K562 (cell line): Measurements from ENCODE around the gene TEX264. TPM values are rescaled to one million over a fixed set of nuclear protein-coding genes. Genes with fewer than 3 reads are reported as not detected.

ENCODE experiments used
- ATF7 ChIP-seq: fragments of 450-650 bp; IDR thresholded peaks from 2 replicates; pipeline ENCODE4 v1.7.1; 2014; ENCODE audit warnings: mild to moderate bottlenecking, moderate library complexity
- CHD1 ChIP-seq: fragments of 200-600 bp; sonication (generic); IDR thresholded peaks from one replicate; pipeline ENCODE4 v1.6.1; 2012; ENCODE audit warnings: mild to moderate bottlenecking, moderate library complexity, low read length, inconsistent platforms
- TEAD4 ChIP-seq, 2 experiments: sonication (generic) in 1 of 2; formaldehyde crosslinking in 1 of 2; IDR thresholded peaks; 2 replicates each; pipeline versions ENCODE4 v1.6.1 to v1.8.0; 2012 to 2022; ENCODE audit warnings: borderline replicate concordance in 1 of 2, inconsistent platforms in 1 of 2, low read length in 1 of 2, mild to moderate bottlenecking in 1 of 2, missing genetic modification reagents in 1 of 2
- ZFX ChIP-seq: sonication (generic); formaldehyde crosslinking; IDR thresholded peaks from 2 replicates; pipeline ENCODE4 v1.8.0; 2022; ENCODE audit warnings: mild to moderate bottlenecking, missing genetic modification reagents, moderate library complexity
- ZNF3 ChIP-seq: fragments of 250-450 bp; sonication (Bioruptor Pico); IDR thresholded peaks from 2 replicates; pipeline ENCODE4 v1.5.0; 2021; ENCODE audit warnings: mild to moderate bottlenecking, moderate library complexity
- ZNF318 ChIP-seq, 2 experiments: fragments of 450-650 bp; IDR thresholded peaks; 2 replicates each; pipeline ENCODE4 v1.6.1; 2016; ENCODE audit warnings: mild to moderate bottlenecking in 2 of 2, borderline replicate concordance in 1 of 2, low read depth in 1 of 2, moderate library complexity in 1 of 2
- polyA plus RNA-seq, 8 experiments: library from polyadenylated mRNA; depleted of rRNA in 4 of 8; stranded (reverse) in 5 of 8; unstranded in 3 of 8; fragments of >200 nt; fragmentation: Nextera tagmentation in 2 of 8; fragmentation: Illumina TruSeq in 1 of 8; extraction: Ambion mirVana in 2 of 8; extraction: Trizol in 1 of 8; gene quantifications; 2 replicates each; pipeline versions ENCODE4 v1.2.1 to v1.2.3, GENCODE V29; 2011 to 2014; ENCODE audit warnings: inconsistent platforms in 1 of 8, missing spikeins in 1 of 8
- total RNA-seq, 7 experiments: library from RNA; depleted of rRNA in 6 of 7; stranded (reverse); fragments of >200 nt in 6 of 7; fragmentation: Illumina TruSeq in 2 of 7; extraction: Trizol in 2 of 7; gene quantifications; 2 replicates each; pipeline versions ENCODE4 v1.2.1 to v1.2.3, GENCODE V29; 2011 to 2021; ENCODE audit warnings: low replicate concordance in 1 of 7

The TEX264 gene
- total and polyA plus RNA-seq, 9 of the 15 experiments (the other 6 are each of a cell fraction or from before 2014, with no cell fraction given): 4.1 to 47.0 (median 31.0) TPM

DNA sequence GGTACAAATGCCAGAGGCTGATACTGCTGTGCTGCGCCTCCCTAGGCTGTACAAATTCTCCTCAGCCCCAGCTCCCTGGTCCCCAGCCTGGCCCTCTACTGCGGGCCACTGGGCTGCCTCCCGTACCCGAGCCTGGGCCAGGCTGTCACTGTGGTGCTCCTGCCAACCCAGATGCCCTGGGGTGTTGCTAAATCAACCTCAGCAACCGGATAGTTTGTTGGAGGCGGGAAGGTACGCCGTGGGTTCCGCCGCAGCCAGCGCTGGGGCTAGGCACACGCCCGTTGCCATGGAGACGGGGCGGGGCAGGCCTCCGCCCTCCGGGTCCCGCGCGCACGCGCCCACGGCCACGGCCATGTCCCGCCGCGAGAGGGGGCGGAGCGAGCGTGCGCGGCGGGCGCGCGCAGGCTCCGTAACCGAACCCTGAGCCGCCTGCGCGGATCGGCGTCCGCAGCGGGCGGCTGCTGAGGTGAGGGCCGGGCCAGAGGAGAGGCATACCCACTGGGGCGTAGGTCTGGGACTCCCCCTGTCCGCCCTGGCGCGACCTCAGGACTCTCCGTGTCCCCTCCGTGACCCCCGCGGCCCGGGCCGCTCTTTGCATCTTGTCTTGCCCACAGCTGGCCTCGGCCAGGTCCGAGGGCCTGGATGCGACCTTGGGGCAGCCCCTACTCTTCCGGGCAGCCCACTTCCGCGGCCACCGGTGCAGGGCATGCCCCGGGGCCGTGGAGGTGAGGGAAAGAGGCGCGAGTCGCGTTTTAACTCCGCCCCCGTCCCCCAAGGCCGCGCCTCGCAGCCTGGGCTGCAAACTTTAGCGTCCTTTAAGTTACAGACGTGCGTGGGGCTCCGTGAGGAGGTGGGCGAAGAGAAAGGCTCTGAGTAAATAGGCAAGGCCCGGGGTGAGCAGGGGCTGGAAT lies at the start of gene TEX264 (continued):
- TF ChIP-seq ZNF318 (IDR thresholded peaks at IDR 0.05; ENCODE audit: borderline replicate concordance in 1 of 2, low read depth in 1 of 2) (no peak), TEAD4 (IDR thresholded peaks at IDR 0.05; ENCODE audit: low read length) (0 out of 2 replicates have a peak, but pooled peaks have one; percentile 6), TEAD4 (CRISPR knock-in tag; IDR thresholded peaks at IDR 0.05; ENCODE audit: borderline replicate concordance) (no peak), ATF7 (0 out of 2 replicates have a peak, but pooled peaks have one; percentile 30), ZFX (peak; percentile 74; the same call in 1 of the 2 replicates), CHD1 (peak; percentile 76), ZNF3 (CRISPR knock-in tag) (no peak)
